Type B pancreatic cell (in vitro differentiated cells): ENCODE measurements around the gene FILIP1L. TPM values are rescaled to one million over a fixed set of nuclear protein-coding genes. Genes with fewer than 3 reads are reported as not detected.

Source experiments
- DNase-seq: peaks from one replicate; pipeline ENCODE4 v3.0.0; 2021; ENCODE audit warnings: mixed read lengths; ENCODE audit not compliant: unreplicated experiment; ENCODE audit errors: extremely low spot score
- H3K27ac Mint-ChIP-seq: 2 replicates; pipeline ENCODE4 v1.8.0; 2021; ENCODE audit warnings: mild to moderate bottlenecking, mixed read lengths
- H3K27me3 Mint-ChIP-seq: 2 replicates; pipeline ENCODE4 v1.8.0; 2021; ENCODE audit warnings: mixed read lengths
- H3K36me3 Mint-ChIP-seq: 2 replicates; pipeline ENCODE4 v1.8.0; 2021; ENCODE audit warnings: mixed read lengths
- H3K4me1 Mint-ChIP-seq: one replicate; pipeline ENCODE4 v1.8.0; 2021; ENCODE audit warnings: mixed read lengths; ENCODE audit not compliant: unreplicated experiment
- H3K4me3 Mint-ChIP-seq: 2 replicates; pipeline ENCODE4 v1.8.0; 2021; ENCODE audit warnings: mild to moderate bottlenecking, mixed read lengths
- H3K9me3 Mint-ChIP-seq: 2 replicates; pipeline ENCODE4 v1.8.0; 2021; ENCODE audit warnings: mixed read lengths
- CTCF ChIP-seq: fragments of 200-600 bp; sonication (generic); conservative IDR thresholded peaks from 2 replicates; pipeline ENCODE4 v1.5.0; 2021; ENCODE audit warnings: antibody characterized with exemption, mild to moderate bottlenecking
- total RNA-seq: library from RNA; stranded (reverse); gene quantifications from 2 replicates; pipeline ENCODE4 v1.2.1, GENCODE V29; 2021; ENCODE audit warnings: low replicate concordance

FILIP1L gene
- total RNA-seq, 1 donor from 2014 or later: 30.6 TPM

- no peak for TF ChIP-seq CTCF
- H3K27me3 Mint-ChIP-seq: no peaks in the 10 kb centered on the region
- peaks cover 30% of the 10 kb centered on the region for H3K4me1 Mint-ChIP-seq
- DNase-seq: no peak
- H3K9me3 Mint-ChIP-seq: no peaks in the 10 kb centered on the region
- H3K36me3 Mint-ChIP-seq: no peaks in the 10 kb centered on the region
- peak overlapping the region; percentile 44 for H3K27ac Mint-ChIP-seq
- peak overlapping the region; percentile 43 for H3K4me3 Mint-ChIP-seq
Measured at GRCh38 chr3:100073714-100074307, 40.5 kb downstream of the FILIP1L start.

GRCh38 chr3:100073049-100073713, 41.1 kb downstream of the FILIP1L start:
- peaks cover 31% of the 10 kb centered on the region for H3K4me1 Mint-ChIP-seq
- TF ChIP-seq CTCF: no peak
- no peak for DNase-seq
- no peak overlapping the region for H3K4me3 Mint-ChIP-seq
- H3K27ac Mint-ChIP-seq: no peak overlapping the region
- no peaks in the 10 kb centered on the region for H3K36me3 Mint-ChIP-seq
- no peaks in the 10 kb centered on the region for H3K27me3 Mint-ChIP-seq
- H3K9me3 Mint-ChIP-seq: no peaks in the 10 kb centered on the region

- Mint-ChIP-seq H3K27ac (no peak overlapping the region), H3K27me3 (no peaks in the 10 kb centered on the region), H3K9me3 (no peaks in the 10 kb centered on the region), H3K4me3 (no peak overlapping the region), H3K4me1 (peaks cover 31% of the 10 kb centered on the region), H3K36me3 (no peaks in the 10 kb centered on the region)
- TF ChIP-seq CTCF: no peak
- DNase-seq: no peak
Measured at GRCh38 chr3:100072326-100073048, 41.8 kb downstream of the FILIP1L start.

- no peak for DNase-seq
- no peaks in the 10 kb centered on the region for H3K27me3 Mint-ChIP-seq
- H3K9me3 Mint-ChIP-seq: no peaks in the 10 kb centered on the region
- no peak overlapping the region for H3K27ac Mint-ChIP-seq
- H3K4me1 Mint-ChIP-seq: peaks cover 16% of the 10 kb centered on the region
- no peak for TF ChIP-seq CTCF
- no peak overlapping the region for H3K4me3 Mint-ChIP-seq
- H3K36me3 Mint-ChIP-seq: no peaks in the 10 kb centered on the region
Measured at GRCh38 chr3:100069472-100069871, 44.8 kb downstream of the FILIP1L start.

GRCh38 chr3:100068826-100069225, 45.5 kb downstream of the FILIP1L start:
- no peaks in the 10 kb centered on the region for H3K9me3 Mint-ChIP-seq
- H3K27ac Mint-ChIP-seq: no peak overlapping the region
- DNase-seq: no peak
- H3K4me1 Mint-ChIP-seq: peaks cover 11% of the 10 kb centered on the region
- H3K36me3 Mint-ChIP-seq: no peaks in the 10 kb centered on the region
- H3K27me3 Mint-ChIP-seq: no peaks in the 10 kb centered on the region
- TF ChIP-seq CTCF: peak; percentile 80
- H3K4me3 Mint-ChIP-seq: no peak overlapping the region
